ENCODE measurements around the gene SMAD2.

Gene SMAD2

DNA sequence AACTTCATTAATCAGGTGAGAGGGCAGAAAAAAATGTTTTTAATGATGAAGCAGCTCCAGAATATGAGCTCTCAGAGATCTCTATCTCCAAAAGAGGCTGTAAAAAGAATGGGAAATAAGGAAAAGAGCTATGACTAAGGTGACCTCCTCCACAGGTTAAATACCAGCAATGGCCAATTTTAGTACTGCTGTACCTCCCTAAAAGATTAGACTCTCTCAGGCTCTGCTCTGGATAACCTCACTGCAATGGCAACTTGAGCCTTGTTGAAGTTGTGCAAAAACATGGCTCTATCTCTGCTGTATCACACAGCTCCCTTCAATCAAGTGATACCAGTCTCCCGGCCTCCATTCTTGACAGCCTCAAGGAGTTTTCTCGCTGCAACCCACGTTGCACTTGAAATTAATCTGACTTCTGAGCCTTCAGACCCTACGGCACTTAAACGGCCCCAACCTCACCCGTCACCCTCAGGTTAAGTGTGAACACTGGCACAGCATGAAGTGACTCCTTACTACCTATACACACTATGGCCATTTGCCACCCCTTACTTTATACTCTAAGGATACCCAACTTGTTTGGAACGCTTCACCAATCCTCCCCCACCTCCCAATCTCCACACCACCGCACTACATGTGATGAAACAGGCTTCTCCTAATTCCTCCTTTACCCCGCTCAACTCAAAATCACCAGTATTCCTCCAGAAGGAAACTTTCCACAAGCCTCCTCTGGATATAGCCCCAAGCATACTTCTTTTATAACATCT, 36.3 kb downstream of the SMAD2 start:
- Histone ChIP-seq H3K27ac (ENCODE audit: low read length) (no peak overlapping the region), H3K4me3 (ENCODE audit: low read depth in 1 of 2, low read length in 2 of 2) (no peak overlapping the region), H3K27me3 (ENCODE audit: low read depth, low read length) (no peaks in the 10 kb centered on the region), H3K4me1 (ENCODE audit: control insufficient read depth in 1 of 2, insufficient read depth in 2 of 2, low read length in 2 of 2) (peaks cover 7 to 21% of the 10 kb centered on the region in 2 donors), H3K9me3 (ENCODE audit: control insufficient read depth in 1 of 2, low read length in 2 of 2) (no peaks in the 10 kb centered on the region), H3K36me3 (ENCODE audit: control insufficient read depth in 1 of 2, insufficient read depth in 2 of 2, low read length in 2 of 2) (peaks cover 0 to 5% of the 10 kb centered on the region in 2 donors)

DNA sequence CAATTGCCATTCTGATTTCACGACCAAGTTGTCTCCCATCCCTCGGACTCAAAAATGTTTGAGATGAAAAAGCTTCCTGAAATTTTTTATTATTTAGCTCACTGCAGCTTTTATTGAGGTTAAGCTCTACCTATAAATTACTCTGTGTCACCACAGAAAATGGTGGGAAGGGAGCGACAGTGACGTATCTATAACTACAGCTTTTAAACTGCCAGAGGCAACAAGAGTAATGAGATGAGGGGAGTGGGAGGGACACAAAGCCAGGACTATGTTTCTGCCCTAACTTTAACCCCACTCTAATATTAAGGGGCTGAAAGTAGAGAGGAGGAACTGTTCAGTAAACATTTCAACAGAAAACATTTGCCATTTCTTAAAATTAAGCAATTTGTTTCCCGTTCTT, 37.4 kb downstream of the SMAD2 start:
- Histone ChIP-seq H3K4me3 (ENCODE audit: low read depth in 1 of 2, low read length in 2 of 2) (no peak overlapping the region), H3K27me3 (ENCODE audit: low read depth, low read length) (no peaks in the 10 kb centered on the region), H3K27ac (ENCODE audit: low read length) (no peak overlapping the region), H3K4me1 (ENCODE audit: control insufficient read depth in 1 of 2, insufficient read depth in 2 of 2, low read length in 2 of 2) (peaks cover 3 to 13% of the 10 kb centered on the region in 2 donors), H3K9me3 (ENCODE audit: control insufficient read depth in 1 of 2, low read length in 2 of 2) (no peaks in the 10 kb centered on the region), H3K36me3 (ENCODE audit: control insufficient read depth in 1 of 2, insufficient read depth in 2 of 2, low read length in 2 of 2) (peaks cover 0 to 5% of the 10 kb centered on the region in 2 donors)

DNA sequence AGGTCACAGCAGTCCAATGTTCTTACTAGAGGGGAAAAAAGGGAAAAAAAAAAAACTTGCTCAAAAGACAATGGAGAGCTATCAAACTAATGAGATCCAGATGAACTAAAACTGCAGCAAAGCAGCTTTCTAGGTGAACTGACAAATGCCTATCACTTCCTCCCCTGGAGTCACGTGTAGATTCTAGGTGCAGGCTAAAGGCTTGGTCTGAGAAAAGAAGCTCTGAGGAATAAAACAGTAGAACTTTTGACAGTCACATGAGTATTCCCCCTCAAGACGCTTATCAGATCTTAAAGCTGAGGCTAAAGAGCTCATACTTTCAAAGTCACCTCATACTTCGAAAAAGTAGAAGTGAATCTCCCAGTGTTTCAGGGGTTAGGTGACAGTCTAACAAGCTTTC, 42.3 kb downstream of the SMAD2 start:
- no peaks in the 10 kb centered on the region for H3K9me3 ChIP-seq (ENCODE audit: control insufficient read depth in 1 of 2, low read length in 2 of 2)
- no peak overlapping the region for H3K27ac ChIP-seq (ENCODE audit: low read length)
- no peaks in the 10 kb centered on the region for H3K4me1 ChIP-seq (ENCODE audit: control insufficient read depth in 1 of 2, insufficient read depth in 2 of 2, low read length in 2 of 2)
- H3K4me3 ChIP-seq (ENCODE audit: low read depth in 1 of 2, low read length in 2 of 2) = no peak overlapping the region
- H3K36me3 ChIP-seq (ENCODE audit: control insufficient read depth in 1 of 2, insufficient read depth in 2 of 2, low read length in 2 of 2) = peaks cover 0 to 8% of the 10 kb centered on the region in 2 donors
- H3K27me3 ChIP-seq (ENCODE audit: low read depth, low read length) = no peaks in the 10 kb centered on the region

DNA sequence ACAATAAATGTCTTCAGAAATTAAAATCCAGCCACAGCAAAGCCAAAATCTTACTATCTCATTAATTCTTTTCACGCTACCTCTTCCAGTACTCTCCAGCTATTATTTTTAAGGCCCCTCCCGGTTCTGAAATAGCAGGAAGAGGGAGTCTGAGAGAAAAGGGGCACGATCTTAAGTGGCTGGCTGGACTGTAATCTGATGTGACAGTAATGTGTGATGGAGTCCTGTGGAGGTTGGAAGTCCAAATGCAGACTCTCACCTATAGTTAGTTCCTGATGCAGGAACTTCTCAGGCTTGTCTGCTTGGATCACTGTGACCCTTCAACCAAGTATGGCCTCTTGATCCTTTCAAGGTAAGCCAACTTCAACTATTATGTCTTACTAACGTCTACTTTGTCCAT, 43.2 kb downstream of the SMAD2 start:
- no peak overlapping the region for H3K4me3 ChIP-seq (ENCODE audit: low read depth in 1 of 2, low read length in 2 of 2)
- H3K27ac ChIP-seq (ENCODE audit: low read length) = no peak overlapping the region
- no peaks in the 10 kb centered on the region for H3K9me3 ChIP-seq (ENCODE audit: control insufficient read depth in 1 of 2, low read length in 2 of 2)

DNA sequence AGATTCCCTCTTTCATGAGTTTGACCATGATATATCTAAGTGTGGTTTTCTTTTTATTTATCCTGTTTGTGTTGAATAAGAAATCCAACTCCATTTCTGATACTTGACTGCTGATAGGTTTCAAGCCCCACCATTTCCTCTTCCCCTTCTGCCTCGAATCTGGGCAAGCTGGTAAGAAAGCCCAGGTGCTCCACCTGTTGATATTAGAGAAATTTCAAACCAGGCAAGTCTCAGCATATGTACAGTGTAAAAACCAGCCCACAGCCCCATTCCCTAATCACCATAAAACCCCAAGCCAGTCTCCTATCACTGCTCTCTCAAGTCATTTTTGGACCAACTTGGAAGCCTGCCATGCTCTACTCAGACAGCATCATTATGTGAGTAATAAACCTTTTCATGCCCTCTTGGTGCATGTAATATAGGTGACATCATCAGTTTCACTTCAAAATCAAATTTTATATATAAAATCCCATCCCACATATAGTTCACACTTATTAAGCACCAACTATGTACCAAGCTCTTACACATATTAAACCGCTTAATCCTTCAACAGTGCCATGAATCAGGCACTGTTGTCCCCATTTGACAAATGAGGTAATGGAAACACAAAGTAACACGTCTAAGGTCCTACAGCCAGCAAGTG, 46.6 kb downstream of the SMAD2 start:
- Histone ChIP-seq H3K36me3 (ENCODE audit: control insufficient read depth in 1 of 2, insufficient read depth in 2 of 2, low read length in 2 of 2) (peaks cover 9 to 17% of the 10 kb centered on the region in 2 donors), H3K27ac (ENCODE audit: low read length) (no peak overlapping the region), H3K4me1 (ENCODE audit: control insufficient read depth in 1 of 2, insufficient read depth in 2 of 2, low read length in 2 of 2) (no peaks in the 10 kb centered on the region), H3K9me3 (ENCODE audit: control insufficient read depth in 1 of 2, low read length in 2 of 2) (peaks cover 0 to 3% of the 10 kb centered on the region in 2 donors), H3K27me3 (ENCODE audit: low read depth, low read length) (no peaks in the 10 kb centered on the region), H3K4me3 (ENCODE audit: low read depth in 1 of 2, low read length in 2 of 2) (no peak overlapping the region)

More for the DNA sequence above, 43.2 kb downstream of the SMAD2 start:
- Histone ChIP-seq H3K4me1 (ENCODE audit: control insufficient read depth in 1 of 2, insufficient read depth in 2 of 2, low read length in 2 of 2) (no peaks in the 10 kb centered on the region), H3K36me3 (ENCODE audit: control insufficient read depth in 1 of 2, insufficient read depth in 2 of 2, low read length in 2 of 2) (peaks cover 0 to 8% of the 10 kb centered on the region in 2 donors), H3K27me3 (ENCODE audit: low read depth, low read length) (no peaks in the 10 kb centered on the region)

DNA sequence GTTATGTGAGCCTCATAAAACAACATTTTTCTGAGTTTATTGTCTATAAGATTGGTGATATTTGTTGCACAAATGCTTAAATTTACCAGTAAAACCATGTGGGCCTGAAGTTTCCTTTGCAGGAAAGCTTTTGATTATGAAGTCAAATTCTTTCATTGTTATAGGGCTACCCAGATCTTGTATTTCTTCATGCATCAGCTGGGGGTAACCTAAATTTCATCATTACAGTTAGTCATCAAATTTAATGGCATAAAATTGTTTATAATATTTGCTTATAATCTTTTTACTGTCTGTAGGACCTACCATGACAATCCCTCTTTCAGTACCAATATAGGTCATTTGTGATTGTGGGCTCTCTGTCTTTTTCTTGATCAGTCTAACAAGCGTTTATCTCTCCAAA, 47.8 kb downstream of the SMAD2 start:
- H3K36me3 ChIP-seq (ENCODE audit: control insufficient read depth in 1 of 2, insufficient read depth in 2 of 2, low read length in 2 of 2) = peaks cover 9 to 17% of the 10 kb centered on the region in 2 donors
- H3K4me3 ChIP-seq (ENCODE audit: low read depth in 1 of 2, low read length in 2 of 2) = no peak overlapping the region
- H3K27ac ChIP-seq (ENCODE audit: low read length) = no peak overlapping the region
- peaks cover 0 to 3% of the 10 kb centered on the region in 2 donors for H3K9me3 ChIP-seq (ENCODE audit: control insufficient read depth in 1 of 2, low read length in 2 of 2)
- no peaks in the 10 kb centered on the region for H3K27me3 ChIP-seq (ENCODE audit: low read depth, low read length)
- no peaks in the 10 kb centered on the region for H3K4me1 ChIP-seq (ENCODE audit: control insufficient read depth in 1 of 2, insufficient read depth in 2 of 2, low read length in 2 of 2)

DNA sequence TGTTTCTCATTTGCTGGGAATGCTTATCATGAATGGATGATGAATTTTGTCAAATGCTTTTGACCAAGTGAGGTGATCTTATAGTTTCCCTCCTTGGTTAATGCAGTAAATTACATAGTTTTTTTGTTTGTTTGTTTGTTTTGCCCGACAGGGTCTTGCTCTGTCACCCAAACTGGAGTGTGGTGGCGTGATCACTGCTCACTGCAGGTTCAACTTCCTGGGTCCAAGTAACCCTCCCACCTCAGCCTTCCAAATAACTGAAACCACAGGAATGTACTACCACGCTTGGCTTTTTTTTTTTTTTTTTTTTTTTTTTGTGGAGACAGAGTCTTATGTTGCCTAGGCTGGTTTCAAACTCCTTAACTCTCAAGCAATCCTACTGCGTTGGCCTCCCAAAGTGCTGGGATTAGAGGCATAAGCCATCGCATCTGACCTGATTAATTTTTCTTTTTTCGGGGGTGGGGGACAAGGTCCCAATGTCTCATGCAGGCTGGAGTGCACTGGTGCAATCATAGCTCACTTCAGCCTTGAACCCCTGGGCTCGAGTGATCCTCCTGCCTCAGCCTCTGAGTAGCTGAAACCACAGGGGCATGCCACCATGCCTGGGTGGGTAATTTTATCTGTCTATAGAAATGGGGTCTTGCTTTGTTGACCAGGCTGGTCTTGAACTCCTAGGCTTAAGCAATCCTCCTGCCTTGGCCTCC, 48.6 kb downstream of the SMAD2 start:
- H3K27me3 ChIP-seq (ENCODE audit: low read depth, low read length) = no peaks in the 10 kb centered on the region
- peaks cover 9 to 17% of the 10 kb centered on the region in 2 donors for H3K36me3 ChIP-seq (ENCODE audit: control insufficient read depth in 1 of 2, insufficient read depth in 2 of 2, low read length in 2 of 2)
- no peak overlapping the region for H3K4me3 ChIP-seq (ENCODE audit: low read depth in 1 of 2, low read length in 2 of 2)
- no peaks in the 10 kb centered on the region for H3K4me1 ChIP-seq (ENCODE audit: control insufficient read depth in 1 of 2, insufficient read depth in 2 of 2, low read length in 2 of 2)
- H3K27ac ChIP-seq (ENCODE audit: low read length) = no peak overlapping the region
- peaks cover 0 to 3% of the 10 kb centered on the region in 2 donors for H3K9me3 ChIP-seq (ENCODE audit: control insufficient read depth in 1 of 2, low read length in 2 of 2)

DNA sequence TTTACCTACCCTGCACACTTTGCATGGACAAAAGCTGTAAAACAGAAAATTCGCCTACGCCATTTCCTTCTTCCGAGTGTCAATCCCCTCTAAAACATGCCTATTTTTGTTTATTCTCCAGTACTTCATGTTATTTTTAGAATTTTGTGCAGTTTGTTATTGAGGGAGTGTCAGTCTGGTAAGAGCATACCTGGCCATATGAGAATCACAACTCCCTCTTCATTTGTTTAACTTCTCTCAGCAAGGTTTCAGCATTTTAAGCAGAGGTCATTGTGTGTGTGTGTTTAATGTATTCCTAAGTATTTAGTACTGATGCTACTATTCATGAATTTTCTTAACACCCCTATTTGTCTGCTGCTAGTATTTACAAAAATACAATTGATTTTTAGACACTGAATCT, 49.4 kb downstream of the SMAD2 start:
- Histone ChIP-seq H3K27me3 (ENCODE audit: low read depth, low read length) (no peaks in the 10 kb centered on the region), H3K9me3 (ENCODE audit: control insufficient read depth in 1 of 2, low read length in 2 of 2) (peaks cover 0 to 3% of the 10 kb centered on the region in 2 donors), H3K27ac (ENCODE audit: low read length) (no peak overlapping the region), H3K36me3 (ENCODE audit: control insufficient read depth in 1 of 2, insufficient read depth in 2 of 2, low read length in 2 of 2) (peaks cover 9 to 17% of the 10 kb centered on the region in 2 donors), H3K4me3 (ENCODE audit: low read depth in 1 of 2, low read length in 2 of 2) (no peak overlapping the region), H3K4me1 (ENCODE audit: control insufficient read depth in 1 of 2, insufficient read depth in 2 of 2, low read length in 2 of 2) (no peaks in the 10 kb centered on the region)

DNA sequence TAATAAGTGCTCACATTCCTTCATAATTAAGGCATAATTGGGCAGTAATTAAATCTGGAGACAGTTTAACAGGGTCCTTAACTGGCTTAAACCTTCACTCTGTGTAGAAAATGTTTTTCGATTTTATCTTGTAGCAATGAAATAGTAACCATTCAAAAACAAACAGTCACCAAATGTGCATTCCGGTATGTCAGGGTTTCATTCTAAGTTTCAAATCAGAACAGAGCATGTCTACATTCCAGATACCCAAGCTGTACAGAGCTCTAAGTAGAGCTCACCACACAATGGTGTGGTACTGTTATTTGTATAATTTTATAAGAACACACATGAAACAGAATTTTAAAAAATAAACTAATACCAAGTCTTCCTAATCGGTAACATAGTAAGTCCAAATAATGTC, 52.6 kb downstream of the SMAD2 start:
- Histone ChIP-seq H3K4me1 (ENCODE audit: control insufficient read depth in 1 of 2, insufficient read depth in 2 of 2, low read length in 2 of 2) (no peaks in the 10 kb centered on the region), H3K9me3 (ENCODE audit: control insufficient read depth in 1 of 2, low read length in 2 of 2) (peaks cover 0 to 3% of the 10 kb centered on the region in 2 donors), H3K4me3 (ENCODE audit: low read depth in 1 of 2, low read length in 2 of 2) (no peak overlapping the region), H3K27ac (ENCODE audit: low read length) (no peak overlapping the region), H3K27me3 (ENCODE audit: low read depth, low read length) (no peaks in the 10 kb centered on the region), H3K36me3 (ENCODE audit: control insufficient read depth in 1 of 2, insufficient read depth in 2 of 2, low read length in 2 of 2) (peaks cover 9 to 10% of the 10 kb centered on the region in 2 donors)

DNA sequence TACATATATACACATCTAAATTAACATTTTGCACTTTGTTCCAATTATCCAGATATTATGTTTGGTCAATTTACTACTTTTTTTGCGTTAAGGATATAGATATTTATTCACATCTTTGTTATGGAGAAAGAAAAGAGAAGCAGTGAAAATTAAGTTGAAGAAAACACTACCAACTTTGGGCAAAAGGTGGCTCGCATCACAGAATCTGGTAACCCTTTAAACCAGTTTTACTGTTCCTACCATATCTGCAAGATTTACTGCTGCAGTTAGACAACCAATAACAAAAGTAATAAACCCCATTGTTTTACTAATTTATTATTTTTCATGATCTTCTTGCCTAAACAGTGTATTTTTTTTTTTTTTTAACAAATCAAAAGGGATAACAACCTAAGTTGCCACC, 53.6 kb downstream of the SMAD2 start:
- Histone ChIP-seq H3K27me3 (ENCODE audit: low read depth, low read length) (no peaks in the 10 kb centered on the region), H3K4me1 (ENCODE audit: control insufficient read depth in 1 of 2, insufficient read depth in 2 of 2, low read length in 2 of 2) (peaks cover 0 to 1% of the 10 kb centered on the region in 2 donors), H3K36me3 (ENCODE audit: control insufficient read depth in 1 of 2, insufficient read depth in 2 of 2, low read length in 2 of 2) (peaks cover 9 to 10% of the 10 kb centered on the region in 2 donors), H3K4me3 (ENCODE audit: low read depth in 1 of 2, low read length in 2 of 2) (no peak overlapping the region), H3K9me3 (ENCODE audit: control insufficient read depth in 1 of 2, low read length in 2 of 2) (peaks cover 0 to 3% of the 10 kb centered on the region in 2 donors), H3K27ac (ENCODE audit: low read length) (no peak overlapping the region)

DNA sequence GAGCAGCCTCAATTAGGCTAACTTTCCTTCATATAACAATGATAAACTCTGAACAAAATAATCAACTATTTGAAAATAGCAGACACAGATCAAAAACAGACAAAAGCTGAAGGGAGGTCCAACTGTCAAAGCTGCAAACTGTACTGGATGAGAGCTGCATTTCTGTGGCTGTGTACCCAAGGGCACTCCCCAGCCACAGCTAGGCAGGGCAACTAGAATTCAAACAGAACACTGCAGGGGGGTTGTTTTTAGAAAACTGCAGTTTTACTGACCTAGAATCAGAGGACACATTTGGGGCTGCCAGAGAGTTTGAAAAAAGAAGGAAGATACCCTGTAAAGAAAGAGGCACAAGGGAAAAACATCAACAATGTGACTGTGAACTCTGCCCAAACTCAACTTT, 56.8 kb downstream of the SMAD2 start:
- Histone ChIP-seq H3K36me3 (ENCODE audit: control insufficient read depth in 1 of 2, insufficient read depth in 2 of 2, low read length in 2 of 2) (peaks cover 0 to under 1% of the 10 kb centered on the region in 2 donors), H3K9me3 (ENCODE audit: control insufficient read depth in 1 of 2, low read length in 2 of 2) (no peaks in the 10 kb centered on the region), H3K27me3 (ENCODE audit: low read depth, low read length) (no peaks in the 10 kb centered on the region), H3K4me3 (ENCODE audit: low read depth in 1 of 2, low read length in 2 of 2) (no peak overlapping the region), H3K27ac (ENCODE audit: low read length) (no peak overlapping the region), H3K4me1 (ENCODE audit: control insufficient read depth in 1 of 2, insufficient read depth in 2 of 2, low read length in 2 of 2) (peaks cover 0 to 10% of the 10 kb centered on the region in 2 donors)
